ENCODE data around the gene OBP2A.
"Not testable (repeated sequence)": the region's sequence is repeated elsewhere in the genome, so short reads cannot be mapped to it uniquely, and the experiment has no call there.

OBP2A gene

DNA sequence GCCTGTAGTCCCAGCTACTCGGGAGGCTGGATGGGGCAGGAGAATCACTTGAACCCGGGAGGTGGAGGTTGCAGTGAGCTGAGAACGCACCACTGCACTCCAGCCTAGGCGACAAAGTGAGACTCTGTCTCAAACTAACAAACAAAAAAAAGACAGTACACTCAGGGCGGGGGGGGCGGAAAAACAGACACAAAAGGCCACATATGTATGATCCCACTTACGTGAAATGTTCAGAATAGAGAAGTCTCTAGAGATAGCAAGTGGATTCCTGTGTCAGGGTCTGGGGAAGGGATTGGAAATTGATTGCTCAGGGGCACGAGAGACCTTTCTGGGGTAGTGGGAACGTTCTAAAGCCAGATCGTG, 33.7 kb upstream of the OBP2A start:
- no peak for DNase-seq

GRCh38 chr9:135512904-135513303, 33.0 kb upstream of the OBP2A start:
- DNase-seq, result no peak

- no peak for DNase-seq
These were observed 32.5 kb upstream of the OBP2A start for GRCh38 chr9:135513351-135513846.

DNA sequence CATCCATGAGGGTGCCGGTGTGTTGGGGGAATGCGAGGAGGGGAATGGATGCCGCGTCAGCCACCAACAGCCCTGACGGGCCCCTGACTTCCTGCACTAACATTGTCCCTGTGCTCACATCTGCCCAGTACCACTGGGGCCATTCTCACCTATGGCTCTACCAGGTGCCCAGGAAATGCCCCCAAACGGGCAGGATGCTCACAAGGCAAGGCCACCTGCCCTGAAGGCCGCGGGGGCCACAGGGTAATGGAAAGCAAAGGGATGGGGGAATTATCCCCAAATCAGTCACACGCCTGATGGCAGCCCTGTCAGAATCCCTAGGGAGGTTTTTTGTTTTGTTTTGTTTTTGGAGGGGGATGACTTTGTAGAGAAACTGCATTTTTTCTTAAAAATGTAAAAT, 32.0 kb upstream of the OBP2A start:
- not testable (repeated sequence) for DNase-seq

DNA sequence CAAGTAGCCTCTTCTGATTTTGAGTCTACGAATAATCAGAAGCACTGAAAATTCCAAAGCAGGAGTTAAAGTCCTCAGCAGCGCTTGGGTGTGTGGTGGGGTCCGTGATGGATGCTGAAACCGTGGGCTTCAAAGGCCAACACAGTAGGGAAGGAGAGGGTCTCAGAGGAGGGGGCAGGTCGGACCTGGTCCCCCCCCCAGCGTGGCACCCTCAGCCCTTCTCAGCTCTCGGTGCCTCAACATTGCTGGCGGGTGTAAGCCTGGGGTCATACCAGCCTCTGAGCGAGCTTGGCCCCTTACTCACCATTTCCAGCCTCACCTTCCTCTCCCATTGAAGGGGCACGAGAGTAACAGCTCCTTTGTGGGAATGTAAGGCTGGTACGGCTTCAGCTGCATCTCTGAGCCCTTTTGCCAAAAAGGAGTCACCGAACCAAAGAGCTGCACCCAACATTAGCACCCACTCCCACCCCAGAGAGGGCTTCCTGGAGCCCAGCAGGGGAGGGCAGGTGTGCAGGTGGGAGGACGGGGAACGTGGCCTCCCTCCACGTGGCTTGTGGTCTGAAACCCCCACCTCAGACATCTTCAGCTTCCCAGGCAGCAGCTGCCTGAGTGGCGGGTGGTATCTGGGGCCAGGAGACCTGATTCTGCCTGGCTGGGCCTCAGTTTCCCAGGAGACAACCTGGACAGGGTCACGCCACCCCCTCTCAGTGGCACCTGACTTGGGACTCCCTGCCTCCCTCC, 31.4 kb upstream of the OBP2A start:
- no peak for DNase-seq

GRCh38 chr9:135515083-135515951, 30.6 kb upstream of the OBP2A start:
- no peak for DNase-seq

DNA sequence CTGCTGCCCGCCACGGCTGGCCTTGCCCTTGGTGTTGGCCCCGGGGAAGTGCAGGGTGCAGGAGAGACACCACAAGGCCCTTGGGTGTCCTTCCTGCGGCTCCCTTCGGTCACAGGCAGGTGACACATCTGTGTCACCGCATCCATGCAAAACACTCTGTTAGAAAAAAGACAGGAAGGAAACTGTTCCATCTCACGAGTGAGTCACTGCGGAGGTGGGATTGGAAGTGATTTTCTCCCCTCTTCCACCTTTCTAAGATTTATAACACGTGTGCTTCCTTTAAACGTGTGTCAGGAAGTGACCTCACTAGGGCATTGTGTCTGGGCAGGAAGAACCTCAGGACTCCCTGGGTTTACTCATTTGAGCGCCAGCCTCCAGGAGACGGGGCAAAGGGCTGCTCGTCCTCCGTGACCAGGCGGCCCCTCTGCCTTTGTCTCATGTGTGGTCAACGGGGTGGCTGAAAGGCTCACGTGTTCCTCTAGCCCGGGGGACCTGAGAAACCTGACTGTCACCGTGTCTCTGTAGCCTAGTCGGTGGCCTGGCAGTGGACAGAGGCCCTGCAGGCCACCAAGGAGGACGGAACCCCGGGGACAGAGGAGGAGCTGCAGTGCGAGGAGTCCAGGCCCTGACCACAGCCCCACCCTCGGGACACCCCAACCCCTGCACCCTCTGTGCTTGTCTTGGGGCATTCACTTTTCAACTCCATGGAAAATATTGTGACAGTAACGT, 29.6 kb upstream of the OBP2A start:
- DNase-seq, result no peak

- DNase-seq, result no peak
These were observed 28.5 kb upstream of the OBP2A start for GRCh38 chr9:135517407-135517822.

GRCh38 chr9:135519179-135519971, 26.6 kb upstream of the OBP2A start:
- DNase-seq, result no peak

DNA sequence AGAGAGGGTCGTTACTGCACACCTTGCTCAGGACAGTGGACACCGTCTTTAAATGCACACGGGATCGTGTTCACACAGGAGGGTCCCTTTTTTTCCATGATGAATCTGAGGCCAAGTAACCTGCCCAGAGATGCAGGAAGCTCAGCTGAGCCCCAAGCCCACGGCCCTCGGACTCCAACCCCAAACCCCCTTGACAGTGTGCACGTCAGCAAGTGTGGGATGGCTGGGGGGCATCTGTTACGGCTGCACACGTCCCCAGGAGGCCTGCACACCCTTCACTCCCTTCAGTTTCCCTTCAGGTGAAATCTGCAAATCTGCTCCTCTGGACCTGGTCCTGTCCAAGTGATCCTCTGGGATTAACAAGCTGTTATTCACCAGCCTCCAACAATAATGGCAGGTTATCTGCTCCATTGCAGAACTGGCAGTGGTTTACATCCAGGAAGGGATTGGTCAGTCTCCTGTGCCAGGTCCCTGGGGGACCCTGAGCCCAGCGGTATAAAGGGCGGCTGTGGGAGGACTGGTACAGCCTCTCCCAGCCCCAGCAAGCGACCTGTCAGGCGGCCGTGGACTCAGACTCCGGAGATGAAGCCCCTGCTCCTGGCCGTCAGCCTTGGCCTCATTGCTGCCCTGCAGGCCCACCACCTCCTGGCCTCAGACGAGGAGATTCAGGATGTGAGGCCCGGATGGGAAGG, 24.9 kb upstream of the OBP2A start, which contains the start of gene LCN1:
Gene LCN1 (plus strand): TSS at position 525 of the 692 bp plus-strand sequence. CDS start 58 bp downstream, at position 583.
- no peak for DNase-seq

DNA sequence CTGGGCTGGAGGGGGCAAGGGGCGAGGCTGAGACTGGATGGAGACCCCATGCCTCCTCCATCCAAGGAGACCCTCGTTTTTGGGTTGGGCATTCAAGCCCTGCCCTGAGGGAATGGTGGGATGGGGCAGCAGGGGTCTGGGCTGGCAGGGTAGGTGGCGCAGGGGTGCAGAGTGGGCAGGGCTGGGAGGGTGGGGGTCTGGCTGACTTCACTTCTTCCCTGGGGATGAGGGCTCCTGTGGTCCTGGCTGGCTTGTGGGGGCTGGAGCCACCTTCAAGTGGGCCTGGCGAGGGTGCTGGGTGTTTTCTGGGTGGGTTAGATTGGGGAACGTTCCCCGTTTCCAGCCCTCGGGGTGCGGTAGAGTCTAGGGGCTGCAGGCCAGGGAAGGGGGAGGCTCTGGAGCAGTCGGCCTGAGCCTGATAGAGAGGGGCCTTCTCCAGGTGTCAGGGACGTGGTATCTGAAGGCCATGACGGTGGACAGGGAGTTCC, 24.3 kb upstream of the OBP2A start:
- DNase-seq, result no peak

DNA sequence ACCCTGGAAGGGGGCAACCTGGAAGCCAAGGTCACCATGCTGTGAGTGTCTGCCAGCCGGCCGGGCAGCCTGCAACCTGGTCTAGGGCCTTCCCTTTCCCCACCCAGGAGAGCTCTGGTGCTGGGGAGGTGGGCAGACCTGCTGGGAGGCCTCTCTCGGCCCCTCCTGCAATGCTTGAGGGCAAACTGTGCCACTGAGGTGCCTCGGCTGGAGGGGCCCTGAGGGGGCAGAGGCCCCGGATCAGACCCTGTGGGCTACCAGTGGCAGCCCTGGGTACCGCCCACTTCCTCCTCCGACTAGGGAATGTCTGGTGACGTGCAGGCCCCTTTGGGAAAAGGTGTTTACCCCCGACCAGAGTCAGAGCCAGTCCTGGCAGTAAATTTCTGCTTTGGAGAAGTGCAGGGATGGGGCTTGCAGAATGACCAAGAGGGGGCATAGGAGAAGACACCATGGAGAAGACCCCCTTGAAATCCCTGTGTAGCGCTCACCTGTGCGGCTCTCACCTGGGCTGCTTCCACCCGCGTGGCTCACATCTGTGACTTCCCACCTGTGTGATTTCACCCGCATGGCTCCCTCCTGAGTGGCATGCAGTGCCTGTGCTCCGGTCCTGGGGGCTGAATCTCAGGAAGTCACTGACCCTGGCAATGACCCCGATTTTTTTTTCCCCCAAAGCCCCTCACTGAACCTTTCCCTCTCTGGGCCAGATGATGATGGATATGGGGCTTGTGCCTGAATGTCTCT, 23.6 kb upstream of the OBP2A start:
- DNase-seq, result no peak

GRCh38 chr9:135522931-135523330, 23.0 kb upstream of the OBP2A start:
- no peak for DNase-seq

GRCh38 chr9:135523521-135524129, 22.3 kb upstream of the OBP2A start:
- no peak for DNase-seq

- no peak for DNase-seq
These were observed 21.6 kb upstream of the OBP2A start for GRCh38 chr9:135524130-135524861.

- no peak for DNase-seq
These were observed 20.5 kb upstream of the OBP2A start for GRCh38 chr9:135525241-135526088.

GRCh38 chr9:135526089-135526729, 19.7 kb upstream of the OBP2A start:
- no peak for DNase-seq
